K562 (cell line): Measurements from ENCODE around the gene OXNAD1.
A peak's percentile ranks its signal among the peaks of the same experiment; 100 is the strongest.

Experiments used
- MTA2 ChIP-seq: fragments of 450-650 bp; IDR thresholded peaks from 2 replicates; pipeline ENCODE4 v1.6.1; 2016; ENCODE audit warnings: low read depth
- TGIF2 ChIP-seq: sonication (generic); formaldehyde crosslinking; IDR thresholded peaks from 2 replicates; pipeline ENCODE4 v1.8.1; 2022; ENCODE audit warnings: mild to moderate bottlenecking, missing genetic modification reagents, moderate library complexity
- TF ChIP-seq, protein P1 (sequence below), 3 experiments: IDR thresholded peaks in 2 of 3; conservative IDR thresholded peaks in 1 of 3; 2 replicates each; pipeline ENCODE4 v1.5.1; 2011 to 2012; ENCODE audit warnings: low read length in 3 of 3, mild to moderate bottlenecking in 3 of 3, control low read depth in 2 of 3, improper control_type of control experiment in 1 of 3, inconsistent platforms in 1 of 3, low read depth in 1 of 3, mixed read lengths in 1 of 3, moderate library complexity in 1 of 3; ENCODE audit not compliant: insufficient read depth in 2 of 3
- TF ChIP-seq, protein P2 (sequence below): IDR thresholded peaks from 2 replicates; pipeline ENCODE4 v1.6.1; 2011; ENCODE audit not compliant: insufficient read length; ENCODE audit errors: extremely low read depth

- TF ChIP-seq MTA2: peak; percentile 23; the same call in 1 of the 2 replicates
- TF ChIP-seq, protein P1, sequence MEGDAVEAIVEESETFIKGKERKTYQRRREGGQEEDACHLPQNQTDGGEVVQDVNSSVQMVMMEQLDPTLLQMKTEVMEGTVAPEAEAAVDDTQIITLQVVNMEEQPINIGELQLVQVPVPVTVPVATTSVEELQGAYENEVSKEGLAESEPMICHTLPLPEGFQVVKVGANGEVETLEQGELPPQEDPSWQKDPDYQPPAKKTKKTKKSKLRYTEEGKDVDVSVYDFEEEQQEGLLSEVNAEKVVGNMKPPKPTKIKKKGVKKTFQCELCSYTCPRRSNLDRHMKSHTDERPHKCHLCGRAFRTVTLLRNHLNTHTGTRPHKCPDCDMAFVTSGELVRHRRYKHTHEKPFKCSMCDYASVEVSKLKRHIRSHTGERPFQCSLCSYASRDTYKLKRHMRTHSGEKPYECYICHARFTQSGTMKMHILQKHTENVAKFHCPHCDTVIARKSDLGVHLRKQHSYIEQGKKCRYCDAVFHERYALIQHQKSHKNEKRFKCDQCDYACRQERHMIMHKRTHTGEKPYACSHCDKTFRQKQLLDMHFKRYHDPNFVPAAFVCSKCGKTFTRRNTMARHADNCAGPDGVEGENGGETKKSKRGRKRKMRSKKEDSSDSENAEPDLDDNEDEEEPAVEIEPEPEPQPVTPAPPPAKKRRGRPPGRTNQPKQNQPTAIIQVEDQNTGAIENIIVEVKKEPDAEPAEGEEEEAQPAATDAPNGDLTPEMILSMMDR (IDR thresholded peaks at IDR 0.05 in 2 of 3, conservative IDR thresholded peaks at IDR 0.05 in 1 of 3; ENCODE audit: insufficient read depth in 2 of 3, low read depth in 1 of 3, low read length in 3 of 3): no peak
- TF ChIP-seq, protein P2, sequence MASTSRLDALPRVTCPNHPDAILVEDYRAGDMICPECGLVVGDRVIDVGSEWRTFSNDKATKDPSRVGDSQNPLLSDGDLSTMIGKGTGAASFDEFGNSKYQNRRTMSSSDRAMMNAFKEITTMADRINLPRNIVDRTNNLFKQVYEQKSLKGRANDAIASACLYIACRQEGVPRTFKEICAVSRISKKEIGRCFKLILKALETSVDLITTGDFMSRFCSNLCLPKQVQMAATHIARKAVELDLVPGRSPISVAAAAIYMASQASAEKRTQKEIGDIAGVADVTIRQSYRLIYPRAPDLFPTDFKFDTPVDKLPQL: no peak
- no peak for TF ChIP-seq TGIF2 (CRISPR knock-in tag)
Observed at GRCh38 chr3:16309558-16309957, 44.5 kb downstream of the OXNAD1 start.
